PC-3 (cell line): ENCODE measurements around the gene DNAAF5.

Experiments
- CTCF ChIP-seq: fragments of 300-600 bp; sonication (generic); conservative IDR thresholded peaks from 2 replicates; pipeline ENCODE4 v1.5.1; 2017; ENCODE audit warnings: antibody characterized with exemption, low read depth, mild to moderate bottlenecking, low read length
- EZH2 ChIP-seq: fragments of 300-600 bp; sonication (generic); IDR thresholded peaks from one replicate; pipeline ENCODE4 v1.6.1; 2017; ENCODE audit warnings: antibody characterized with exemption, mild to moderate bottlenecking, low read length; ENCODE audit not compliant: unreplicated experiment
- EZH2phosphoT487 ChIP-seq: fragments of 300-600 bp; sonication (generic); IDR thresholded peaks from 2 replicates; pipeline ENCODE4 v1.6.1; 2018; ENCODE audit warnings: mild to moderate bottlenecking, antibody characterized with exemption, low read length, borderline replicate concordance

- TF ChIP-seq CTCF (no peak), EZH2 (no peak), EZH2phosphoT487 (no peak)
These were observed 98.9 kb downstream of the DNAAF5 start for GRCh38 chr7:825386-825785.
